ENCODE results near the gene MXRA8. TPM values are rescaled to one million over a fixed set of nuclear protein-coding genes. Genes with fewer than 3 reads are reported as not detected.

The MXRA8 gene
- total RNA-seq, 1 experiment from 2014 or later: 9.6 TPM

DNA sequence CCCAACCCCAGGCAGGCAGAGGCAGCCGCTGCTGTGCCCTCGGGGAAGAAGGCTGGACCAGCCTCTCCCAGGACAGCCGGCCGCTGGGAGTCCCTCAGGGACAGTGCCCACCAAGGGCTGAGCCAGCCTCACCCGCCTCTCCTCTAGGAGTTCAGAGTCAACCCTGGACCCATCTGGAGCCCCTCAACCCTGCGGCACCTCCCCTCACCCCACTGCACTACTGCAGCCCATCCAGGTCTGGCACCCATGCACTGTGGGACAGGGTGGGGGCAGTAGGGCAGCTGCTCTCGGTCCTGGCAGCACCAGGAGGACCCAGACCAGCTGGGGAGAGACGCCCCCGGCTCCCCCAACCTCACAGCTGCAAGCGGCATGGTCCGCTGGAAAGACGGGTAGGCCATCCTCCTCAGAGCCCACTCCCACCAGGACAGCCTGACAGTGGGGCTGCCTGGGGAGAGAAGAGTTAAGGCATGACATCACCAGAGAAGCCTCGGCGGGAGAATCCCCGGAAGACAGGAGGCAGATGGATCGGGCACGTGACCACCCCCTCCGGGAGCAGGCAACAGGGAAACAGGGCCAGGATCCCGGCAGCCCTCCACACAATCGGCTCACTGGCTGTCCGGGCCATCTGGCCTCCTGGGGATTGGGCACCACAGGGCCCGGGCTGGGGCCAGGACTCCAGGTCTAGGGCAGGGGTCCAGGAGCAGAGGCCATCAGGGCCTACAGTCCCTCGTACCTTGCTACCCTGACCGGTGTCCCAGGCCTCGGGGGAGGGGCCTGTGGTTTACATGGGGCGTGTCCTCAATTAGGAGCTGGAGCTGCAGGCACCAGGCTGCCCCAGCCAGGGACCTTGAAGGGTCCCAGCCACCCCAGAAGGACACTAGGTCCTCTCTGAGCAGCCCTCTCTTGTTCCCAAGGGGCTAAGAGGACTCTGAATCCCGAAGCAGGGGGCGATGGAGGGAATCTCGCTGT lies 53.7 kb downstream of the MXRA8 start:
- Histone ChIP-seq H3K4ac (ENCODE audit: low read depth, low read length) (no peak overlapping the region), H3K9me3 (ENCODE audit: control insufficient read depth, low read depth, low read length) (no peaks in the 10 kb centered on the region), H3K9ac (ENCODE audit: extremely low read depth, insufficient read length, low read length) (no peak overlapping the region), H3K27me3 (ENCODE audit: insufficient read depth, low read length) (no peaks in the 10 kb centered on the region), H2BK20ac (ENCODE audit: low read depth, low read length, poor library complexity, severe bottlenecking) (no peak overlapping the region), H2BK12ac (ENCODE audit: insufficient read length, low read depth, low read length) (no peak overlapping the region), H3T11ph (ENCODE audit: low read length) (no peak overlapping the region), H4K91ac (ENCODE audit: insufficient read length, low read depth, low read length) (no peak overlapping the region), H3K18ac (ENCODE audit: insufficient read length, low read depth, low read length) (no peak overlapping the region), H3K79me2 (ENCODE audit: insufficient read depth, low read length) (no peaks in the 10 kb centered on the region), H2BK120ac (ENCODE audit: low read depth, low read length, poor library complexity, severe bottlenecking) (no peak overlapping the region), H3K4me2 (ENCODE audit: insufficient read depth, insufficient read length, low read length) (peak overlapping the region; percentile 16), H2BK15ac (ENCODE audit: low read depth, low read length) (no peak overlapping the region), H3K23ac (ENCODE audit: insufficient read length, low read depth, low read length) (no peak overlapping the region), H4K20me1 (ENCODE audit: control insufficient read depth, insufficient read depth, insufficient read length) (no peaks in the 10 kb centered on the region), H2AFZ (ENCODE audit: low read length) (no peak overlapping the region), H3K23me2 (ENCODE audit: insufficient read length, low read depth, low read length, poor library complexity, severe bottlenecking) (peaks cover 15% of the 10 kb centered on the region), H3K56ac (ENCODE audit: insufficient read length, low read depth, low read length) (no peak overlapping the region), H3K14ac (ENCODE audit: insufficient read depth, low read length) (no peak overlapping the region), H2AK5ac (ENCODE audit: insufficient read length, low read length) (no peak overlapping the region), H3K79me1 (ENCODE audit: insufficient read depth, low read depth, low read length, poor library complexity, severe bottlenecking) (no peaks in the 10 kb centered on the region), H3K4me1 (ENCODE audit: insufficient read depth, low read length) (peaks cover 5% of the 10 kb centered on the region; the same call in 1 of the 2 replicates), H4K5ac (ENCODE audit: insufficient read length, low read depth, low read length) (no peak overlapping the region), H4K8ac (replicated peaks; ENCODE audit: insufficient read length, low read depth, low read length) (no peak overlapping the region), H2BK5ac (ENCODE audit: insufficient read length, low read length) (no peak overlapping the region), H3K27ac (ENCODE audit: insufficient read length, low read depth, low read length) (no peak overlapping the region)
- H3K27ac Mint-ChIP-seq: no peak overlapping the region
- TF ChIP-seq CTCF (conservative IDR thresholded peaks at IDR 0.05): no peak
- H3K4me1 Mint-ChIP-seq: peaks cover 18 to 27% of the 10 kb centered on the region in 2 experiments
- peaks cover 3% of the 10 kb centered on the region; the same call in 1 of the 2 replicates for H3K27me3 Mint-ChIP-seq (ENCODE audit: low read depth)
- WGBS (ENCODE audit: extremely low coverage, insufficient read length, low lambda C conversion rate): no CpG with 5 or more reads among the region's 29 CpGs
- peak overlapping the region in 1 of 2 experiments; percentile 34; a peak in 4 of 5 replicates for H3K4me3 Mint-ChIP-seq
- H3K9me3 Mint-ChIP-seq: no peaks in the 10 kb centered on the region; a peak in 1 of 5 replicates
- DNase-seq: peak; percentile 85
- no peaks in the 10 kb centered on the region; a peak in 1 of 7 replicates for H3K36me3 Mint-ChIP-seq (ENCODE audit: insufficient read depth in 1 of 3, low read depth in 3 of 3)

Measured in H9 (cell line).